GM21825 (cell line): Measurements from ENCODE around the gene RAB7B.

Source experiments
- ATAC-seq: cut with Tn5 transposase; IDR thresholded peaks from one replicate; pipeline ENCODE4 v1.9.1; 2021; ENCODE audit warnings: mild to moderate bottlenecking, moderate library complexity; ENCODE audit not compliant: unreplicated experiment

The RAB7B gene

GRCh38 chr1:205930195-205930577 is 73.0 kb downstream of the RAB7B start:
- no peak for ATAC-seq

- no peak for ATAC-seq
These were observed 73.5 kb downstream of the RAB7B start for GRCh38 chr1:205929496-205930194.

GRCh38 chr1:205928317-205928716 is 74.9 kb downstream of the RAB7B start:
- ATAC-seq: no peak

DNA sequence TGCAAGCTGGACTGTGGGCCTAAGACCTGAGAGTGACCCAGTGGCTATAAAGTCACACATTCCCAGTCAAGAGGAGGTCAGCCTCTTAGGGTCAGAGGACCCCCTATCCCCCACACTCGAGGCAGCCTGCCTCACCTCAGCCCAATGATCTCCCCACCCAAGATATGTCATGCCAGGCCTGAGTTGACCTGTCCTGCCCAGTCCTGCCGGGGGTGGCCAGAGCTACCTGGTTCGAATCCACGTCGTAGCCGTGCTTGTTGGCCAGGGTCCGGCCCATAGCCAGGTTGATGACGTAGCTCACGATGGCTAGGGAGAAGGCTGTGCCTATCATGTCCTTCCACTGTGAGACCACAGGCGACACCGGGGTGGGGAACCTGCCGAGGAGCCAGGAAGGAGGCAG is 75.5 kb downstream of the RAB7B start:
- ATAC-seq: no peak

GRCh38 chr1:205927247-205927646 is 75.9 kb downstream of the RAB7B start:
- ATAC-seq: no peak
